Stimulated activated memory B cell treated with anti-CD40 and anti-IgM and Interleukin-4, amounts not matched to agents 10 μg/mL and 1 μg/mL and 100 μg/mL, for 72 hours (primary cell): ENCODE measurements around the gene ABT1.
A peak's percentile ranks its signal among the peaks of the same experiment; 100 is the strongest.

Experiments used
- ATAC-seq: fragments of 150-1000 bp; cut with Tn5 transposase; 2 replicates; pipeline ENCODE4 v1.10.0; 2021
- H3K27ac Mint-ChIP-seq: one replicate; pipeline ENCODE4 v1.8.0; 2022; ENCODE audit warnings: mild to moderate bottlenecking, mixed read lengths
- H3K27me3 Mint-ChIP-seq: one replicate; pipeline ENCODE4 v1.8.0; 2022; ENCODE audit warnings: mixed read lengths
- H3K36me3 Mint-ChIP-seq: one replicate; pipeline ENCODE4 v1.8.0; 2022; ENCODE audit warnings: mixed read lengths
- H3K4me1 Mint-ChIP-seq: one replicate; pipeline ENCODE4 v1.8.0; 2022; ENCODE audit warnings: mixed read lengths
- H3K4me3 Mint-ChIP-seq: one replicate; pipeline ENCODE4 v1.8.0; 2022; ENCODE audit warnings: mild to moderate bottlenecking, moderate library complexity, mixed read lengths
- H3K9me3 Mint-ChIP-seq: one replicate; pipeline ENCODE4 v1.8.0; 2022; ENCODE audit warnings: mixed read lengths

The ABT1 gene

GRCh38 chr6:26593278-26594130 is 3.2 kb upstream of the ABT1 start:
- Mint-ChIP-seq H3K27me3 (peaks cover 25% of the 10 kb centered on the region), H3K4me3 (no peak overlapping the region), H3K36me3 (peaks cover 7% of the 10 kb centered on the region), H3K4me1 (peaks cover 8% of the 10 kb centered on the region), H3K27ac (no peak overlapping the region), H3K9me3 (no peaks in the 10 kb centered on the region)
- no peak for ATAC-seq

DNA sequence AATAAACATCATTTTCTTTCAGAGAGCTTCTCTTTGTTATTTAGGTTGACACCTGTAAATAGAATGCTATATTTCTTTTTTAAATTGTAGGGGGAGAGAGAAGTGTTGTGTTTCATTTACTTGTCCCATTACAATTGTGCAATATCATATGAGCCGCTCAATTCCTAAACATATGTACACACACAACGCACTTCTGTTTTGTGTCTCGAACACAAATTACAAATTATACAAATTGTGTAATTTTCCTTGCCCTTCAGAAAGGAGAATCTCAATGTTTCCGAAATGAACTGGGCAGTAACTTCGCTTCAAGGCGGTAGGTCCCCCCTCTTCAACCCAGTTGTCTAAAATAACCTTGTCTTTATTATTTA is 2.6 kb upstream of the ABT1 start:
- H3K4me3 Mint-ChIP-seq: no peak overlapping the region

GRCh38 chr6:26594730-26595632 is 1.8 kb upstream of the ABT1 start:
- Mint-ChIP-seq H3K4me3 (no peak overlapping the region), H3K4me1 (peaks cover 10% of the 10 kb centered on the region), H3K27ac (no peak overlapping the region), H3K9me3 (no peaks in the 10 kb centered on the region), H3K36me3 (peaks cover 8% of the 10 kb centered on the region), H3K27me3 (peaks cover 15% of the 10 kb centered on the region)
- no peak for ATAC-seq

More for the DNA sequence above, 2.6 kb upstream of the ABT1 start:
- no peaks in the 10 kb centered on the region for H3K9me3 Mint-ChIP-seq
- H3K4me1 Mint-ChIP-seq: peaks cover 10% of the 10 kb centered on the region
- no peak overlapping the region for H3K27ac Mint-ChIP-seq
- H3K27me3 Mint-ChIP-seq: peaks cover 19% of the 10 kb centered on the region
- H3K36me3 Mint-ChIP-seq: peaks cover 8% of the 10 kb centered on the region
- no peak for ATAC-seq

- H3K27ac Mint-ChIP-seq: no peak overlapping the region
- H3K36me3 Mint-ChIP-seq: peaks cover 8% of the 10 kb centered on the region
- H3K9me3 Mint-ChIP-seq: no peaks in the 10 kb centered on the region
- ATAC-seq: peak; percentile 72
- H3K4me3 Mint-ChIP-seq: no peak overlapping the region
- H3K27me3 Mint-ChIP-seq: peaks cover 15% of the 10 kb centered on the region
- H3K4me1 Mint-ChIP-seq: peaks cover 10% of the 10 kb centered on the region
These were observed 984 bp upstream of the ABT1 start for GRCh38 chr6:26595669-26596269.

DNA sequence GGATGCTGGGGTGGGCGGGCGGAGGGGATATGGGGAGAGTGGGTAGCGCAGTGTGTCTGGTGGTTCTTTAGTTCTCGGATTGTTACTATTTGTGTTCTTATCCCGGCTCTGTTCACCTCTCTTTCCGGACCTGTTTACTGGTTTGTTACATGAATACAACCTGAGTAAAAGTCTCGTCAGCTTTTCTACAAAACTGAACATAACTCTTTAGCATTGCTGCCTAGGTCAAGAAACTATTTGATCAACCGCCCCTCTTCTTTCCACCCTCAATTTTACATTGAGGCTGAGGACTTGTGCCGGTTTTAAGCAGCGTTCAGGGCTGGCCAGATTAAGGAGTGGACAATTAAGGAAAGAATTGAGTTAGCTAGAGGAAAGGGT is 625 bp downstream of the ABT1 start:
- H3K27ac Mint-ChIP-seq: no peak overlapping the region
- no peak overlapping the region for H3K4me3 Mint-ChIP-seq
- peaks cover 10% of the 10 kb centered on the region for H3K4me1 Mint-ChIP-seq
- no peaks in the 10 kb centered on the region for H3K9me3 Mint-ChIP-seq
- peaks cover under 1% of the 10 kb centered on the region for H3K27me3 Mint-ChIP-seq
- no peak for ATAC-seq
- peaks cover 8% of the 10 kb centered on the region for H3K36me3 Mint-ChIP-seq

DNA sequence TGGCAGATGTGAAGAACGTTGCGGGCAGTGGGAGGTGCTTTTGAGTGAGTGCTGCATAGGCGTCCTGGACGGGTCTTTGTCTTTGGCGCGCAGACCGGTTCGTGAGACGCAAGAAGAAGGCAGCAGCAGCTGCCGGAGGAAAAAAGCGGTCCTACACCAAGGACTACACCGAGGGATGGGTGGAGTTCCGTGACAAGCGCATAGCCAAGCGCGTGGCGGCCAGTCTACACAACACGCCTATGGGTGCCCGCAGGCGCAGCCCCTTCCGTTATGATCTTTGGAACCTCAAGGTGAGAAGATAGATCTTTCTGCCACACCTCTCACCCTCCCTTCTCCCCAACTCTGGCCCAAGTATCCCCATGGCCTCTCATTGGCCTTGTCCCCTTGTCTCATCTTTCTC is 1.1 kb downstream of the ABT1 start:
- Mint-ChIP-seq H3K4me3 (no peak overlapping the region), H3K36me3 (peaks cover 8% of the 10 kb centered on the region), H3K27ac (no peak overlapping the region), H3K4me1 (peaks cover 10% of the 10 kb centered on the region), H3K9me3 (no peaks in the 10 kb centered on the region), H3K27me3 (no peaks in the 10 kb centered on the region)
- no peak for ATAC-seq

GRCh38 chr6:26598267-26598666 is 1.5 kb downstream of the ABT1 start:
- Mint-ChIP-seq H3K9me3 (no peaks in the 10 kb centered on the region), H3K4me1 (peaks cover 12% of the 10 kb centered on the region), H3K27me3 (no peaks in the 10 kb centered on the region), H3K36me3 (peaks cover 8% of the 10 kb centered on the region), H3K27ac (no peak overlapping the region), H3K4me3 (no peak overlapping the region)
- no peak for ATAC-seq

DNA sequence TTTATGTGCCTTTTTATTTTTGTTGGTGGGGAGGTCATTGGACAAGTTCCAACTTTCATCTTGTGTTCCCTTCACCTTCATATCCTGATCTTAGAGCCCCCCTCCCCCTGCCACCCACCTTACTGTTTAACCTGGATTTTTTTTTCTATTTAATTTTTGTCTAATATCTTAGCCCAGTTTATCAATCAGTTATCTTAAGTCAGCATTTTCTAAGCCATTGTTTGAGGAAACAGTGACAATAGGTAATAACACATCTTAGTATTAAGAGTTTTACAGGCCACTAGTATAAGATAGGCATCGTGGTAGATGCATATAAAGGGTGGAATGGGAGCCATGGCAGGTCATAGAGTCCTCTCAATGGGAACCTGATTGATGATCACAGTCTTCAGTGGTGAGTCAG is 2.4 kb downstream of the ABT1 start:
- H3K9me3 Mint-ChIP-seq: no peaks in the 10 kb centered on the region
- H3K27ac Mint-ChIP-seq: no peak overlapping the region
- no peak for ATAC-seq
- H3K27me3 Mint-ChIP-seq: no peaks in the 10 kb centered on the region
- peaks cover 21% of the 10 kb centered on the region for H3K4me1 Mint-ChIP-seq
- no peak overlapping the region for H3K4me3 Mint-ChIP-seq
- H3K36me3 Mint-ChIP-seq: peaks cover 8% of the 10 kb centered on the region

- peaks cover 24% of the 10 kb centered on the region for H3K4me1 Mint-ChIP-seq
- H3K4me3 Mint-ChIP-seq: no peak overlapping the region
- ATAC-seq: no peak
- H3K36me3 Mint-ChIP-seq: peaks cover 8% of the 10 kb centered on the region
- H3K27ac Mint-ChIP-seq: no peak overlapping the region
- no peaks in the 10 kb centered on the region for H3K9me3 Mint-ChIP-seq
- H3K27me3 Mint-ChIP-seq: no peaks in the 10 kb centered on the region
These were observed 2.8 kb downstream of the ABT1 start for GRCh38 chr6:26599591-26599990.

GRCh38 chr6:26600759-26601158 is 4.0 kb downstream of the ABT1 start:
- Mint-ChIP-seq H3K36me3 (peaks cover 8% of the 10 kb centered on the region), H3K27me3 (no peaks in the 10 kb centered on the region), H3K4me1 (peaks cover 24% of the 10 kb centered on the region), H3K4me3 (no peak overlapping the region), H3K27ac (no peak overlapping the region), H3K9me3 (no peaks in the 10 kb centered on the region)
- ATAC-seq: no peak

GRCh38 chr6:26602262-26602661 is 5.5 kb downstream of the ABT1 start:
- Mint-ChIP-seq H3K27me3 (no peaks in the 10 kb centered on the region), H3K4me3 (no peak overlapping the region), H3K9me3 (no peaks in the 10 kb centered on the region), H3K4me1 (peaks cover 24% of the 10 kb centered on the region), H3K36me3 (peaks cover 8% of the 10 kb centered on the region), H3K27ac (no peak overlapping the region)
- no peak for ATAC-seq

- Mint-ChIP-seq H3K27me3 (no peaks in the 10 kb centered on the region), H3K9me3 (no peaks in the 10 kb centered on the region), H3K27ac (peak overlapping the region; percentile 79), H3K4me3 (peak overlapping the region; percentile 36), H3K4me1 (peaks cover 23% of the 10 kb centered on the region), H3K36me3 (no peaks in the 10 kb centered on the region)
- ATAC-seq: peak; percentile 57
These were observed 7.3 kb downstream of the ABT1 start for GRCh38 chr6:26604026-26604425.

DNA sequence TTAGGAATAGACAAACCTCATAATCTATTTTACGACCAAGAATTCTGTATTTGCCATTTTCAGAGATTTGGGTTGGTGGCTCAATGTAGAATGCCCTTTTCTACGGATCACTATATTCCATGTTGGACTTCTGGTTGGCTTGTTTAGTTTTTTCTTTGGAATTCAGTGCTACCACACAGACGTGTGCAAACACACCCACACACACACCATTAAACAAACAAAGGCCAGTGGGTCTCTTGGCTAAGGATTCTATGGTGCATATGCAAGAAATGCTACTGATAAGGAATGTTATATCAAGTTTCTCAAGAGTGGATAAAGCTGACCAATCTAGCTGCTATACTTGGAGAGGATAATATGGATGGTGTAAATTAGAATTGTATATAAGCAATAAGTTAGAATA is 8.0 kb downstream of the ABT1 start:
- no peak overlapping the region for H3K27ac Mint-ChIP-seq
- no peaks in the 10 kb centered on the region for H3K9me3 Mint-ChIP-seq
- no peak for ATAC-seq
- no peaks in the 10 kb centered on the region for H3K36me3 Mint-ChIP-seq
- no peak overlapping the region for H3K4me3 Mint-ChIP-seq
- H3K27me3 Mint-ChIP-seq: no peaks in the 10 kb centered on the region
- H3K4me1 Mint-ChIP-seq: peaks cover 23% of the 10 kb centered on the region

DNA sequence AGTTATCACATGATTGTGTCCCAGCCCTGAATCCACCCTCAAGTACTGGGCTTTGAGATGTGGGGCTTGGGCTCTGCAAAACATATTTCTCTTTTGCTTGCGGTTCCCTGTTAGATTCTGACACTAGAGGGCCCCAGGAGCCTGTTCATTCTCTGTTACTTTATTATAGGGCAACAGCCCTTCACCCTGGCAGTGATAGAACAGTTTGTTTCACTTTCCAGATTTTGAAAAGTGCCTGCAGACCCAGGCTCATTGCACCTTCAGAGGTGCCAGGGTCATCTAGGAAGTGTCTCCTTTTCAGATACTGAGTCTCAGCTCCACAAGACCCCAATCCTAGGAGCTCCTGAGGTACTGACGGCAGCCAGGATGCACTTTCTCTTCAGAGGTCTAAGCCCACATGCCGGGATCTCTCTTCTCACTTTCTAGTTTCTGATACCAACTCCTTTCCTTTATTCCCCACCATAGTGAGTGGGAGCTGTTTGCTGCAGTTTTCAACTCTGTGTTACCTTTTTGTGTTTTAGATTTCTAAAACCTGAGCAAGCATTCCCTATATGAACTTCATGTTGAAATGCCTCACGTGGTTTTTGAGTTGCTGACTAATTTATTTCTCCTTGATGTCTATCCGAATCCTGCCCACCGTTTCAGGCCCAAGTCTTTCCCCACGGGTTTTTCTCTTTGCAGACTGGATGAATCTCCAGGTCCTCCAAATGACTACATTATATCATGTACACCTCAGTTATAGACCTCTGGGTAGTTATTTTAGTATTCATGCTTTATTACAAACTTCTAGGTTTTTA is 10.9 kb downstream of the ABT1 start:
- Mint-ChIP-seq H3K27me3 (peaks cover 4% of the 10 kb centered on the region), H3K4me1 (peaks cover 23% of the 10 kb centered on the region), H3K9me3 (no peaks in the 10 kb centered on the region), H3K4me3 (peak overlapping the region; percentile 47), H3K36me3 (no peaks in the 10 kb centered on the region), H3K27ac (no peak overlapping the region)
- peak; percentile 78 for ATAC-seq

DNA sequence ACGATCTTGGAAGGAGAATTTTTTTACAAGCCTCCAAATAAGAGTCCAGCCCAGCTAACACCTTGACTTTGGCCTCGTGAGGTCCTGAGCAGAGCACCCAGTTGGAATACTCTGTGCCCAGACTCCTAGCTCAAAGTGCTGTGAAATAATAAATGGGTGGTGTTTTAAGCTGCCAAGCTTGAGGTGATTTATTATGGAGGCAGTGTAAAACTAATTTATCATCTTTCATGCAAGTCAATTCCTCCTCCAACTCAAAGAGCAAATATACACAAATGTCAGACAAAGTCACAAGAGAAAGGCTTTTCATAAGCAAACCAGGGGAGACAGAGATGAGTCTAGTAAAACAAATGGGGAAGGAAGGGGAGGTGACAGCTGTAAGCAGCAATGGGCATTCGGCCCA is 12.7 kb downstream of the ABT1 start:
- ATAC-seq: no peak
- Mint-ChIP-seq H3K4me3 (no peak overlapping the region), H3K4me1 (peaks cover 18% of the 10 kb centered on the region), H3K27ac (no peak overlapping the region), H3K27me3 (peaks cover 23% of the 10 kb centered on the region), H3K36me3 (no peaks in the 10 kb centered on the region), H3K9me3 (no peaks in the 10 kb centered on the region)
